Panc1 (cell line): Measurements from ENCODE around the gene C1QL1.
A peak's percentile ranks its signal among the peaks of the same experiment; 100 is the strongest.

ENCODE experiments used
- POLR2AphosphoS5 ChIP-seq: IDR thresholded peaks from 2 replicates; pipeline ENCODE4 v1.6.1; 2012; ENCODE audit warnings: mild to moderate bottlenecking, low read depth, low read length, moderate library complexity
- SIN3A ChIP-seq: IDR thresholded peaks from 2 replicates; pipeline ENCODE4 v1.6.1; 2012; ENCODE audit warnings: low read depth, mild to moderate bottlenecking, low read length, moderate library complexity, borderline replicate concordance; ENCODE audit not compliant: insufficient read depth
- TCF7L2 ChIP-seq: IDR thresholded peaks from 2 replicates; pipeline ENCODE4 v1.6.1; 2011; ENCODE audit warnings: mild to moderate bottlenecking, low read depth, low read length, inconsistent platforms
- TF ChIP-seq, protein P1 (sequence below): fragments of 450-650 bp; IDR thresholded peaks from 2 replicates; pipeline ENCODE4 v1.5.1; 2017; ENCODE audit warnings: mild to moderate bottlenecking

DNA sequence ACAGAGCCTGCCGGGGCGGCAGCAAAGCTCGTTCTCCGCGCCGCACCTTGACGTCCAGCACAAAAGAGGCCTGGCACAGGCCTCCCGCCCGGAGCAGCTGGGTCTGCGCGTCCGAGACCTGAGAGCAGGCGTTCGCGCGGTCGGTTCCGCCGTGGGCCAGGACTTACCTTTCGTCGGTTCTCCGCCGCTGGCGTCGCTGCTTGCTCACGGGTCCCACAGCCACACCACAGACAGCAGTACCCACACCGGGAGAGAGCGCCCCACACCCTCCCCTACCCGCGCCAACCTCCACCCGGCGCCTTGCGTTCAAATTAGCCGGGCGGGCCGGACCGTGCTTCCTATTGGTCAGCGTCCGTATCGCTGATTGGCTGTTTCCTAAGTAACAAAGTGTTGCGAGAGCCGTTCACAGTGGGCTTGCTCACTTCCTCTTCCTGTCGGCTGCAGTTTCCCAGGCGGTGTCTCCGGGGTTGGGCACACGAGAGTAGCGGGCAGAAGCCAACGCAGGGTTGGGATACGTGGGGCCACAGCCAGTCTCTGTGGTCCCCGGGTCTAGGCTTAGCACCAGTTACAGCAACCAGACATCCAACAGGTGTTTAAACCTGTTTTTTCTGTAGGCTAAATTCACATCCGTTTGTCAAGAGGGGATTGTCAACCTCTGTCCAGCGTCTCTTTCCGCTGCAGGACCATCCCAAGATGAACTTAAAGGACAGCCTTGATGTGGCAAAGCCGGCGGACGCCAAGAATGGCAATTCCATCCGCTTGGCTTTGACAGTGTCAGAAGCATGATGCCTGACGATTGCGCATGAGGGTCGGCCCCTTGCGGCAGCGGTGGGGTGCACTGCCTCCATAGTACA, 20.4 kb downstream of the C1QL1 start, which contains the start of gene KIF18B:
- TF ChIP-seq, protein P1, sequence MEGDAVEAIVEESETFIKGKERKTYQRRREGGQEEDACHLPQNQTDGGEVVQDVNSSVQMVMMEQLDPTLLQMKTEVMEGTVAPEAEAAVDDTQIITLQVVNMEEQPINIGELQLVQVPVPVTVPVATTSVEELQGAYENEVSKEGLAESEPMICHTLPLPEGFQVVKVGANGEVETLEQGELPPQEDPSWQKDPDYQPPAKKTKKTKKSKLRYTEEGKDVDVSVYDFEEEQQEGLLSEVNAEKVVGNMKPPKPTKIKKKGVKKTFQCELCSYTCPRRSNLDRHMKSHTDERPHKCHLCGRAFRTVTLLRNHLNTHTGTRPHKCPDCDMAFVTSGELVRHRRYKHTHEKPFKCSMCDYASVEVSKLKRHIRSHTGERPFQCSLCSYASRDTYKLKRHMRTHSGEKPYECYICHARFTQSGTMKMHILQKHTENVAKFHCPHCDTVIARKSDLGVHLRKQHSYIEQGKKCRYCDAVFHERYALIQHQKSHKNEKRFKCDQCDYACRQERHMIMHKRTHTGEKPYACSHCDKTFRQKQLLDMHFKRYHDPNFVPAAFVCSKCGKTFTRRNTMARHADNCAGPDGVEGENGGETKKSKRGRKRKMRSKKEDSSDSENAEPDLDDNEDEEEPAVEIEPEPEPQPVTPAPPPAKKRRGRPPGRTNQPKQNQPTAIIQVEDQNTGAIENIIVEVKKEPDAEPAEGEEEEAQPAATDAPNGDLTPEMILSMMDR: no peak
- peak; percentile 96 for TF ChIP-seq POLR2AphosphoS5
- TF ChIP-seq TCF7L2: no peak
- peak; percentile 98 for TF ChIP-seq SIN3A
